IMR-90 (cell line): ENCODE data around the gene JAGN1. TPM values are rescaled to one million over a fixed set of nuclear protein-coding genes. Genes with fewer than 3 reads are reported as not detected.
"Not testable (repeated sequence)": the region's sequence is repeated elsewhere in the genome, so short reads cannot be mapped to it uniquely, and the experiment has no call there.

Source experiments
- ATAC-seq: fragments of 200-7000 bp; cut with Tn5 transposase; 2 replicates; pipeline ENCODE4 v1.9.1; 2020; ENCODE audit warnings: low read depth, mild to moderate bottlenecking, moderate library complexity
- BruUV-seq: library from RNA; stranded (reverse); fragments of 400-500 nt; replicated peaks from 2 replicates; lab custom pipeline; 2021; lab: Mats Ljungman, UMichigan
- CTCF ChIA-PET: fragments of 300-600 bp; formaldehyde crosslinking; extraction: SDS; loops from one replicate; lab custom pipeline; 2021; ENCODE audit warnings: antibody characterized with exemption; lab: Yijun Ruan, JAX
- POLR2A ChIA-PET: fragments of 300-600 bp; sonication (Branson Sonifier 250); formaldehyde crosslinking; loops from one replicate; lab custom pipeline; 2022; ENCODE audit warnings: antibody characterized with exemption; ENCODE audit not compliant: unreplicated experiment; lab: Charles Lee
- DNase-seq: peaks from one replicate; pipeline ENCODE4 v3.0.0; 2013
- H2AFZ ChIP-seq: replicated peaks from 2 replicates; pipeline ENCODE3; 2013; ENCODE audit warnings: low read length, mild to moderate bottlenecking; ENCODE audit not compliant: poor library complexity
- H2AK5ac ChIP-seq: 2 replicates; pipeline ENCODE4 v1.6.1; 2013; ENCODE audit warnings: low read depth, low read length, inconsistent platforms
- H2AK9ac ChIP-seq: replicated peaks from 2 replicates; pipeline ENCODE3; 2013; ENCODE audit warnings: mild to moderate bottlenecking, low read depth, low read length, moderate library complexity; ENCODE audit not compliant: poor library complexity
- H2BK120ac ChIP-seq: 2 replicates; pipeline ENCODE4 v1.6.1; 2013; ENCODE audit warnings: low read depth, low read length, inconsistent platforms
- H2BK15ac ChIP-seq: 3 replicates; pipeline ENCODE4 v1.6.1; 2013; ENCODE audit warnings: low read depth, low read length, inconsistent platforms
- H2BK20ac ChIP-seq: 2 replicates; pipeline ENCODE4 v1.6.1; 2013; ENCODE audit warnings: low read depth, mild to moderate bottlenecking, inconsistent platforms, low read length, moderate library complexity
- H2BK5ac ChIP-seq: 2 replicates; pipeline ENCODE4 v1.6.1; 2013; ENCODE audit warnings: mild to moderate bottlenecking, low read depth, low read length, inconsistent platforms; ENCODE audit not compliant: poor library complexity, severe bottlenecking
- H3K14ac ChIP-seq: replicated peaks from 2 replicates; pipeline ENCODE4 v1.6.1; 2013; ENCODE audit warnings: low read depth, low read length, inconsistent platforms
- H3K18ac ChIP-seq: 2 replicates; pipeline ENCODE4 v1.6.1; 2013; ENCODE audit warnings: low read depth, low read length, control low read depth
- H3K23ac ChIP-seq: 2 replicates; pipeline ENCODE4 v1.6.1; 2013; ENCODE audit warnings: low read depth, low read length, inconsistent platforms
- H3K27ac ChIP-seq: 2 replicates; pipeline ENCODE4 v1.5.1; 2013; ENCODE audit warnings: mild to moderate bottlenecking, control low read depth, low read length; ENCODE audit not compliant: insufficient read depth
- H3K27me3 ChIP-seq: 2 replicates; pipeline ENCODE4 v1.6.1; 2013; ENCODE audit warnings: low read length; ENCODE audit not compliant: control insufficient read depth, insufficient read depth
- H3K36me3 ChIP-seq: 2 replicates; pipeline ENCODE4 v1.6.1; 2013; ENCODE audit warnings: low read length, mixed read lengths; ENCODE audit not compliant: control insufficient read depth, insufficient read depth
- H3K4ac ChIP-seq: 2 replicates; pipeline ENCODE4 v1.6.1; 2013; ENCODE audit warnings: low read depth, low read length, inconsistent platforms
- H3K4me1 ChIP-seq: 2 replicates; pipeline ENCODE4 v1.6.1; 2013; ENCODE audit warnings: low read length, mixed read lengths; ENCODE audit not compliant: control insufficient read depth, insufficient read depth
- H3K4me2 ChIP-seq: 2 replicates; pipeline ENCODE4 v1.6.1; 2013; ENCODE audit warnings: low read depth, mild to moderate bottlenecking, control low read depth, low read length, moderate library complexity
- H3K4me3 ChIP-seq: 2 replicates; pipeline ENCODE4 v1.5.1; 2013; ENCODE audit warnings: low read depth, mild to moderate bottlenecking, control low read depth, low read length, moderate library complexity; ENCODE audit not compliant: insufficient read depth
- H3K56ac ChIP-seq: 2 replicates; pipeline ENCODE4 v1.6.1; 2013; ENCODE audit warnings: low read length, inconsistent platforms; ENCODE audit not compliant: insufficient read depth; ENCODE audit errors: extremely low read depth
- H3K79me1 ChIP-seq, 2 experiments: 2 replicates each; pipeline ENCODE4 v1.6.1; 2013; ENCODE audit warnings: low read length in 2 of 2, inconsistent platforms in 1 of 2, low read depth in 1 of 2
- H3K9ac ChIP-seq: 2 replicates; pipeline ENCODE4 v1.6.1; 2013; ENCODE audit warnings: low read depth, low read length, control low read depth
- H3K9me1 ChIP-seq: 2 replicates; pipeline ENCODE4 v1.6.1; 2013; ENCODE audit warnings: low read length, inconsistent platforms; ENCODE audit not compliant: insufficient read depth
- H3K9me3 ChIP-seq: 2 replicates; pipeline ENCODE4 v1.6.1; 2013; ENCODE audit warnings: low read length; ENCODE audit not compliant: control insufficient read depth, insufficient read depth
- H4K20me1 ChIP-seq: 2 replicates; pipeline ENCODE4 v1.6.1; 2013; ENCODE audit warnings: low read length, inconsistent platforms; ENCODE audit not compliant: insufficient read depth
- H4K5ac ChIP-seq: 2 replicates; pipeline ENCODE4 v1.6.1; 2013; ENCODE audit warnings: mild to moderate bottlenecking, low read depth, low read length, control low read depth
- H4K8ac ChIP-seq, 2 experiments: 2 replicates each; pipeline ENCODE4 v1.6.1; 2013; ENCODE audit warnings: low read depth in 2 of 2, low read length in 2 of 2, control low read depth in 1 of 2, inconsistent platforms in 1 of 2
- H4K91ac ChIP-seq: 2 replicates; pipeline ENCODE4 v1.6.1; 2013; ENCODE audit warnings: low read depth, low read length, inconsistent platforms; ENCODE audit not compliant: insufficient read depth
- WGBS, 2 experiments: methylation state at CpG; one replicate each; pipeline versions ENCODE4 v1.1.5 to v1.1.7; 2013; ENCODE audit warnings: missing lambda C conversion rate in 2 of 2; ENCODE audit not compliant: insufficient read length in 1 of 2; ENCODE audit errors: extremely low coverage in 2 of 2; 5-methylcytosine and 5-hydroxymethylcytosine counted together
- dilution Hi-C: fragments of 300-500 bp; cut with HindIII; formaldehyde crosslinking; loops from one replicate; pipeline ENCODE4 v1.14.3; 2018; ENCODE audit warnings: low sequenced_read_pairs; ENCODE audit not compliant: unreplicated experiment
- in situ Hi-C: fragments of 300-500 bp; cut with MboI; formaldehyde crosslinking; loops from 3 replicates; pipeline ENCODE4 v1.14.3; 2019; ENCODE audit warnings: low sequenced_read_pairs, inconsistent platforms, mixed read lengths
- intact Hi-C: fragments of 100-400 bp; cut with micrococcal nuclease; formaldehyde crosslinking; loops from 2 replicates; pipeline ENCODE4 v1.10.0; 2022
- polyA plus RNA-seq, 3 experiments: library from polyadenylated mRNA; depleted of rRNA; stranded (reverse); fragments of >200 nt; gene quantifications; 2 replicates each; pipeline ENCODE4 v1.2.3, GENCODE V29; 2012; ENCODE audit warnings: low replicate concordance in 1 of 3
- total RNA-seq: library from RNA; depleted of rRNA; stranded (reverse); fragments of >200 nt; gene quantifications from 2 replicates; pipeline ENCODE4 v1.2.3, GENCODE V29; 2012

Gene JAGN1
- total and polyA plus RNA-seq, 2 of the 4 experiments (the other 2 are of a cell fraction) = 32.7 to 39.3 TPM

DNA sequence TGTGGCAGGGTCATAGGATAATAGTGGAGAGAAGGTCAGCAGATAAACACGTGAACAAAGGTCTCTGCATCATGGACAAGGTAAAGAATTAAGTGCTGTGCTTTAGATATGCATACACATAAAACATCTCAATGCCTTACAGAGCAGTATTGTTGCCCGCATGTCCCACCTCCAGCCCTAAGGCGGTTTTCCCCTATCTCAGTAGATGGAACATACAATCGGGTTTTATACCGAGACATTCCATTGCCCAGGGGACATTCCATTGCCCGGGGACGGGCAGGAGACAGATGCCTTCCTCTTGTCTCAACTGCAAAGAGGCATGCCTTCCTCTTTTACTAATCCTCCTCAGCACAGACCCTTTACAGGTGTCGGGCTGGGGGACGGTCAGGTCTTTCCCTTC is 42.5 kb upstream of the JAGN1 start:
- H2BK5ac ChIP-seq, H4K8ac ChIP-seq, H3K4me1 ChIP-seq, CTCF ChIA-PET, H4K20me1 ChIP-seq, H2AFZ ChIP-seq, H3K9me3 ChIP-seq, H3K56ac ChIP-seq, H3K36me3 ChIP-seq, H2AK9ac ChIP-seq, H3K27ac ChIP-seq, H2BK120ac ChIP-seq, H3K27me3 ChIP-seq, H3K9me1 ChIP-seq, H3K14ac ChIP-seq, H3K18ac ChIP-seq, H3K4me2 ChIP-seq, H2AK5ac ChIP-seq, H4K5ac ChIP-seq, H2BK20ac ChIP-seq, POLR2A ChIA-PET, dilution Hi-C loops, H3K4me3 ChIP-seq, H3K9ac ChIP-seq, H3K4ac ChIP-seq, DNase-seq, H2BK15ac ChIP-seq, in situ Hi-C loops, H3K23ac ChIP-seq, H4K91ac ChIP-seq, BruUV-seq, ATAC-seq: not testable (repeated sequence)
- WGBS, 2 experiments = no CpG with 5 or more reads among the region's 9 CpGs
- peaks cover 0 to 12% of the 10 kb centered on the region in 2 experiments; a peak in 3 of 4 replicates for H3K79me1 ChIP-seq
- intact Hi-C loops = loop anchor here (2.0 to 10.0 kb wide), 4 partner anchors 43 to 437 kb away; partner anchors contain the start of genes CRELD1 and JAGN1
